Measurements from ENCODE around the gene TLR2. TPM values are rescaled to one million over a fixed set of nuclear protein-coding genes. Genes with fewer than 3 reads are reported as not detected.
A peak's percentile ranks its signal among the peaks of the same experiment; 100 is the strongest.

The TLR2 gene
- total RNA-seq, 1 donor: 0.36 TPM

- Histone ChIP-seq H3K36me3 (ENCODE audit: insufficient read depth, low read length) (no peaks in the 10 kb centered on the region), H3K4me3 (ENCODE audit: insufficient read depth, low read length) (no peak overlapping the region), H3K4me2 (ENCODE audit: insufficient read depth, low read length) (peak overlapping the region; percentile 34), H3K9me3 (ENCODE audit: low read depth, low read length) (no peaks in the 10 kb centered on the region), H3K27ac (ENCODE audit: low read depth, low read length) (no peak overlapping the region), H3K4me1 (ENCODE audit: insufficient read depth, low read length) (peaks cover 3% of the 10 kb centered on the region), H3K79me2 (ENCODE audit: insufficient read depth, low read length) (no peaks in the 10 kb centered on the region), H3K27me3 (ENCODE audit: insufficient read depth, low read length) (peaks cover 3% of the 10 kb centered on the region), H4K20me1 (ENCODE audit: insufficient read depth, low read length) (no peaks in the 10 kb centered on the region), H2AFZ (ENCODE audit: low read length) (peak overlapping the region; percentile 27)
- no peak for DNase-seq (ENCODE audit: insufficient read length, low spot score, missing footprints)
- no peak for TF ChIP-seq CTCF (IDR thresholded peaks at IDR 0.05; ENCODE audit: extremely low read depth, low read depth, low read length)
Measured at GRCh38 chr4:153651587-153651986, 32.5 kb upstream of the TLR2 start.

- DNase-seq (ENCODE audit: insufficient read length, low spot score, missing footprints): no peak
- no peaks in the 10 kb centered on the region for H3K36me3 ChIP-seq (ENCODE audit: insufficient read depth, low read length)
- H4K20me1 ChIP-seq (ENCODE audit: insufficient read depth, low read length): no peaks in the 10 kb centered on the region
- peak overlapping the region; percentile 34 for H3K4me2 ChIP-seq (ENCODE audit: insufficient read depth, low read length)
- H3K79me2 ChIP-seq (ENCODE audit: insufficient read depth, low read length): no peaks in the 10 kb centered on the region
- peaks cover 3% of the 10 kb centered on the region for H3K4me1 ChIP-seq (ENCODE audit: insufficient read depth, low read length)
- no peak overlapping the region for H3K27ac ChIP-seq (ENCODE audit: low read depth, low read length)
- no peak for TF ChIP-seq CTCF (IDR thresholded peaks at IDR 0.05; ENCODE audit: extremely low read depth, low read depth, low read length)
- H3K4me3 ChIP-seq (ENCODE audit: insufficient read depth, low read length): no peak overlapping the region
- no peaks in the 10 kb centered on the region for H3K9me3 ChIP-seq (ENCODE audit: low read depth, low read length)
- peak overlapping the region; percentile 27 for H2AFZ ChIP-seq (ENCODE audit: low read length)
- H3K27me3 ChIP-seq (ENCODE audit: insufficient read depth, low read length): peaks cover 7% of the 10 kb centered on the region
Measured at GRCh38 chr4:153652051-153652784, 31.9 kb upstream of the TLR2 start.

GRCh38 chr4:153655002-153655541, 29.0 kb upstream of the TLR2 start:
- Histone ChIP-seq H3K4me1 (ENCODE audit: insufficient read depth, low read length) (peaks cover 3% of the 10 kb centered on the region), H2AFZ (ENCODE audit: low read length) (no peak overlapping the region), H3K79me2 (ENCODE audit: insufficient read depth, low read length) (no peaks in the 10 kb centered on the region), H3K4me3 (ENCODE audit: insufficient read depth, low read length) (no peak overlapping the region), H3K27ac (ENCODE audit: low read depth, low read length) (no peak overlapping the region), H4K20me1 (ENCODE audit: insufficient read depth, low read length) (no peaks in the 10 kb centered on the region), H3K36me3 (ENCODE audit: insufficient read depth, low read length) (no peaks in the 10 kb centered on the region), H3K27me3 (ENCODE audit: insufficient read depth, low read length) (peaks cover 9% of the 10 kb centered on the region), H3K4me2 (ENCODE audit: insufficient read depth, low read length) (no peak overlapping the region), H3K9me3 (ENCODE audit: low read depth, low read length) (no peaks in the 10 kb centered on the region)
- no peak for DNase-seq (ENCODE audit: insufficient read length, low spot score, missing footprints)
- TF ChIP-seq CTCF (IDR thresholded peaks at IDR 0.05; ENCODE audit: extremely low read depth, low read depth, low read length): no peak

GRCh38 chr4:153655928-153656327, 28.2 kb upstream of the TLR2 start:
- H3K4me2 ChIP-seq (ENCODE audit: insufficient read depth, low read length): no peak overlapping the region
- no peaks in the 10 kb centered on the region for H3K79me2 ChIP-seq (ENCODE audit: insufficient read depth, low read length)
- H2AFZ ChIP-seq (ENCODE audit: low read length): no peak overlapping the region
- no peaks in the 10 kb centered on the region for H4K20me1 ChIP-seq (ENCODE audit: insufficient read depth, low read length)
- H3K27me3 ChIP-seq (ENCODE audit: insufficient read depth, low read length): peaks cover 9% of the 10 kb centered on the region
- peaks cover 3% of the 10 kb centered on the region for H3K4me1 ChIP-seq (ENCODE audit: insufficient read depth, low read length)
- no peak overlapping the region for H3K4me3 ChIP-seq (ENCODE audit: insufficient read depth, low read length)
- H3K9me3 ChIP-seq (ENCODE audit: low read depth, low read length): no peaks in the 10 kb centered on the region
- no peak for TF ChIP-seq CTCF (IDR thresholded peaks at IDR 0.05; ENCODE audit: extremely low read depth, low read depth, low read length)
- H3K36me3 ChIP-seq (ENCODE audit: insufficient read depth, low read length): no peaks in the 10 kb centered on the region
- no peak overlapping the region for H3K27ac ChIP-seq (ENCODE audit: low read depth, low read length)
- no peak for DNase-seq (ENCODE audit: insufficient read length, low spot score, missing footprints)
